ENCODE data around the gene GRPEL1.

DNA sequence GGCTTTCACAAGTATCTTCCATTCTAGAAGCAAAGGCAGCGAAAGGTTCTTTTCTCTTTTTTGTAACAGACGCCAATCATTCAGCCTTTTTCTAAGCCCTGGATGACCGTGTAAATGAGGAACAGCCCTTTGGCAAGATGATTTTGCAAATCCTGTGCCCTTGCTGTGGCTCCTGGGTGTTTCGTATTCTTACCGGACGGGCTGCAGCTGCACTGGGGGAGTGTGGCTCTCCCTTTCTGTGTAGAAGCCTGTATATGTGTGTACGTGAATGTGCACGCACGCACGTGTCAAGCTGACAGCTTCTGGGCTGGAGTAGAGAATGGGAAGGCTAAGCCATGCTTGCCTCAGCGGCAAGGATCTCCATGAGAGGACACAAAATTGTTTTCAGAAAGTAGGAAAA is 8.2 kb downstream of the GRPEL1 start:
- TF ChIP-seq CTCF (IDR thresholded peaks at IDR 0.05) (no peak), POLR2A (IDR thresholded peaks at IDR 0.05) (no peak)

All from testis (tissue), 2 donors.